Kidney (tissue), 14 donors: ENCODE measurements around the gene ATP23. TPM values are rescaled to one million over a fixed set of nuclear protein-coding genes. Genes with fewer than 3 reads are reported as not detected.
A peak's percentile ranks its signal among the peaks of the same experiment; 100 is the strongest.

ENCODE experiments used
- DNase-seq, 5 donors: peaks; one replicate each; pipeline ENCODE4 v3.0.0-alpha.2; 2013 to 2020
- FAIRE-seq: peaks from 2 replicates; lab custom pipeline; 2012; peaks lifted over from hg19 to GRCh38; lab: Jason Lieb, UNC
- H3K27ac ChIP-seq, 2 donors: one replicate each; pipeline ENCODE4 v1.7.0; 2013; ENCODE audit warnings: low read depth in 2 of 2, low read length in 2 of 2, inconsistent platforms in 1 of 2
- H3K27me3 ChIP-seq: one replicate; pipeline ENCODE4 v1.7.1; 2013; ENCODE audit warnings: low read length, inconsistent platforms; ENCODE audit not compliant: control insufficient read depth, insufficient read depth
- H3K36me3 ChIP-seq, 3 donors: one replicate each; pipeline versions ENCODE4 v1.7.0 to v1.7.1; 2013; ENCODE audit warnings: low read length in 3 of 3, control low read depth in 1 of 3, inconsistent platforms in 1 of 3; ENCODE audit not compliant: insufficient read depth in 3 of 3, control insufficient read depth in 2 of 3
- H3K4me1 ChIP-seq, 3 donors: one replicate each; pipeline versions ENCODE4 v1.7.0 to v1.7.1; 2013; ENCODE audit warnings: low read length in 3 of 3, inconsistent platforms in 1 of 3, low read depth in 1 of 3; ENCODE audit not compliant: control insufficient read depth in 2 of 3, insufficient read depth in 2 of 3
- H3K4me3 ChIP-seq, 3 donors: one replicate each; pipeline versions ENCODE4 v1.7.0 to v1.8.1; 2013; ENCODE audit warnings: low read length in 3 of 3, control low read depth in 1 of 3, inconsistent platforms in 1 of 3
- H3K9ac ChIP-seq, 3 donors: one replicate each; pipeline versions ENCODE4 v1.7.0 to v1.7.1; 2013; ENCODE audit warnings: low read length in 3 of 3, control low read depth in 1 of 3, inconsistent platforms in 1 of 3
- H3K9me3 ChIP-seq, 3 donors: one replicate each; pipeline versions ENCODE4 v1.7.0 to v1.7.1; 2013; ENCODE audit warnings: low read length in 3 of 3, control low read depth in 1 of 3, inconsistent platforms in 1 of 3; ENCODE audit not compliant: control insufficient read depth in 2 of 3, insufficient read depth in 1 of 3
- intact Hi-C: fragments of 100-400 bp; cut with DNase I; formaldehyde crosslinking; loops from one replicate; pipeline ENCODE4 v1.11.1; 2022
- polyA plus RNA-seq: library from polyadenylated mRNA; stranded (reverse); fragments of 350-450 nt; fragmentation: Illumina TruSeq; extraction: RNeasy Lipid Tissue Mini Kit (QIAGEN cat#74804); gene quantifications from one replicate; pipeline ENCODE4 v1.2.3, GENCODE V29; 2014; ENCODE audit warnings: low read depth, low replicate concordance; ENCODE audit not compliant: insufficient read depth
- total RNA-seq: library from RNA; stranded (reverse); fragmentation: NEBNext Ultra II Directional; extraction: Animal tissue kit (Norgen Biotek cat#: 25700); gene quantifications from one replicate; pipeline ENCODE4 v1.2.1, GENCODE V29; 2021
- TF ChIP-seq, protein P1 (sequence below): IDR thresholded peaks from 3 replicates; pipeline ENCODE4 v1.5.1; 2012; ENCODE audit warnings: mild to moderate bottlenecking, moderate library complexity, borderline replicate concordance; ENCODE audit not compliant: insufficient read depth; ENCODE audit errors: extremely low read depth
- donor health status: control.
- donor health status: control.
- donor health status: control.
- donor health status: control.
- donor health status: control.
- donor health status: DM: yes; HTN: yes; CAD: no.
- donor health status: Normal renal cell carcinoma (clear cell type).

The ATP23 gene
- total and polyA plus RNA-seq, 2 donors from 2014 or later = 3.7 to 13.1 TPM

- no peaks in the 10 kb centered on the region for H3K4me1 ChIP-seq
- TF ChIP-seq, protein P1, sequence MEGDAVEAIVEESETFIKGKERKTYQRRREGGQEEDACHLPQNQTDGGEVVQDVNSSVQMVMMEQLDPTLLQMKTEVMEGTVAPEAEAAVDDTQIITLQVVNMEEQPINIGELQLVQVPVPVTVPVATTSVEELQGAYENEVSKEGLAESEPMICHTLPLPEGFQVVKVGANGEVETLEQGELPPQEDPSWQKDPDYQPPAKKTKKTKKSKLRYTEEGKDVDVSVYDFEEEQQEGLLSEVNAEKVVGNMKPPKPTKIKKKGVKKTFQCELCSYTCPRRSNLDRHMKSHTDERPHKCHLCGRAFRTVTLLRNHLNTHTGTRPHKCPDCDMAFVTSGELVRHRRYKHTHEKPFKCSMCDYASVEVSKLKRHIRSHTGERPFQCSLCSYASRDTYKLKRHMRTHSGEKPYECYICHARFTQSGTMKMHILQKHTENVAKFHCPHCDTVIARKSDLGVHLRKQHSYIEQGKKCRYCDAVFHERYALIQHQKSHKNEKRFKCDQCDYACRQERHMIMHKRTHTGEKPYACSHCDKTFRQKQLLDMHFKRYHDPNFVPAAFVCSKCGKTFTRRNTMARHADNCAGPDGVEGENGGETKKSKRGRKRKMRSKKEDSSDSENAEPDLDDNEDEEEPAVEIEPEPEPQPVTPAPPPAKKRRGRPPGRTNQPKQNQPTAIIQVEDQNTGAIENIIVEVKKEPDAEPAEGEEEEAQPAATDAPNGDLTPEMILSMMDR = peak; percentile 75
- H3K36me3 ChIP-seq = no peaks in the 10 kb centered on the region
- FAIRE-seq = peak; percentile 54
- H3K4me3 ChIP-seq = no peak overlapping the region
- no peaks in the 10 kb centered on the region for H3K9me3 ChIP-seq
- H3K27me3 ChIP-seq = no peaks in the 10 kb centered on the region
- no peak overlapping the region for H3K9ac ChIP-seq
- no peak overlapping the region for H3K27ac ChIP-seq
- intact Hi-C loops = no loop called here
- DNase-seq = peak in 4 of 5 donors; percentile 44 to 82 (median 67)
These were observed 41.9 kb downstream of the ATP23 start for GRCh38 chr12:57983146-57983857.

GRCh38 chr12:57983858-57984505 lies 42.6 kb downstream of the ATP23 start:
- Histone ChIP-seq H3K9me3 (no peaks in the 10 kb centered on the region), H3K4me3 (no peak overlapping the region), H3K36me3 (no peaks in the 10 kb centered on the region), H3K27me3 (no peaks in the 10 kb centered on the region), H3K9ac (no peak overlapping the region), H3K27ac (no peak overlapping the region), H3K4me1 (no peaks in the 10 kb centered on the region)
- intact Hi-C loops = no loop called here
- DNase-seq (no peak), FAIRE-seq (no peak)
- TF ChIP-seq, protein P1 = no peak

DNA sequence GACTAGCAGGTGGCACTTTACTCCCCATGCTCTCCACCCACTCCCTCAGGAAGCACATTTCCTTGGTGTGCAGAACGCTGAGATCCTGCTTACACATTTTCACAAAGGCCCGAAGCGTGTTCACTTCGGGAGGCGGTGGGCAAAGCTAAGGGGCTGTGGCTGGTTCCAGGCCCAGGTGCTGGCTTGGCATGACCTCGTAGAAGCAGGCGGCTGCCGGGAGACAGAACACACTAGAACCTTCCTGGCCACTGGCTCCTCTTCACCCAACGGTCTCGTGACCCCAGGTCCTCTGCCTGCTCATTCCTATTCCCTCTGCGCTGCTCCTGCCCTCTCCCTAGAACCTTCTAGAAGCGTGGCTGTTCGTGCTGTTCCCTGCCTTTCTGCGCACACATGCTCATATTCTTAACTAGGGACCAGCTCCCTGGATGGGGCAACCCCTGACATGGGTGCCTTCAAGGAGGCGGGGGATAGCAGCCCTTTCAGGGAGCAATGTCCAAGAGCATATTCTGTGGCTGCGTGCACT lies 43.3 kb downstream of the ATP23 start:
- TF ChIP-seq, protein P1 = no peak
- FAIRE-seq = no peak
- Histone ChIP-seq H3K4me3 (no peak overlapping the region), H3K36me3 (no peaks in the 10 kb centered on the region), H3K9me3 (no peaks in the 10 kb centered on the region), H3K4me1 (no peaks in the 10 kb centered on the region), H3K27ac (no peak overlapping the region), H3K9ac (no peak overlapping the region), H3K27me3 (no peaks in the 10 kb centered on the region)
- intact Hi-C loops = no loop called here
- DNase-seq = no peak
